MG63 (cell line): ENCODE data around the gene LEMD2. TPM values are rescaled to one million over a fixed set of nuclear protein-coding genes. Genes with fewer than 3 reads are reported as not detected.

Experiments
- DNase-seq: peaks from one replicate; pipeline ENCODE4 v3.0.0-alpha.2; 2020
- H3K27me3 ChIP-seq: fragments of 250-450 bp; sonication (Bioruptor Pico); 2 replicates; pipeline ENCODE4 v1.5.1; 2020; ENCODE audit warnings: mild to moderate bottlenecking, moderate library complexity
- H3K36me3 ChIP-seq: fragments of 250-450 bp; sonication (Bioruptor Pico); 2 replicates; pipeline ENCODE4 v1.5.1; 2020; ENCODE audit warnings: mild to moderate bottlenecking, moderate library complexity
- H3K4me3 ChIP-seq: fragments of 250-450 bp; sonication (Bioruptor Pico); 2 replicates; pipeline ENCODE4 v1.5.1; 2020; ENCODE audit warnings: mild to moderate bottlenecking, moderate library complexity
- H3K9me3 ChIP-seq: fragments of 250-450 bp; sonication (Bioruptor Pico); 2 replicates; pipeline ENCODE4 v1.5.1; 2020; ENCODE audit warnings: mild to moderate bottlenecking, moderate library complexity
- total RNA-seq: library from RNA; depleted of rRNA; stranded (reverse); fragments of >200 nt; shearing (Covaris generic); gene quantifications from 2 replicates; pipeline ENCODE4 v1.2.3, GENCODE V29; 2014; ENCODE audit warnings: low replicate concordance

LEMD2 gene
- total RNA-seq, 1 experiment from 2014 or later = 30.5 TPM

DNA sequence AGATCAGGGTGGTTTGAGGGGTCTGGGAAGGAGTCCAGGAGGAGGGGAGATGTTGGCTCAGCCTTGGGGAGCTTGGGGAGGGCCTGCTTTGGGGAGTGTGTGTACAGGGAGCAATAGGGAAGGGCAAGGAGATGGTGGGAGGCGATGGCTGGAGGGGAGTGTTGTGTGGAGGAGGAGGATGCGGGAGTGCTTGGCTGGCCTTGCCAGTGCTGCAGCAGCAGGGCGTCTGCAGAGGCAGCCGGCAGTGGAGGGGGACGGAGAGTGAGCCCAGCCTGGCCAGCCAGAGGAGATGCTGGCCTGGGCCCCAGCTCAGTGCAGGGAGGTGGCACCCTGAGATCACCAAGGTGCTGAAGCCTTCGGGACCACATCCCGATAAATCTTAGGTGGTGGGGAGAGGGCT lies 46.1 kb downstream of the LEMD2 start:
- Histone ChIP-seq H3K27me3 (no peaks in the 10 kb centered on the region), H3K36me3 (no peaks in the 10 kb centered on the region), H3K4me3 (no peak overlapping the region), H3K9me3 (no peaks in the 10 kb centered on the region)
- no peak for DNase-seq

DNA sequence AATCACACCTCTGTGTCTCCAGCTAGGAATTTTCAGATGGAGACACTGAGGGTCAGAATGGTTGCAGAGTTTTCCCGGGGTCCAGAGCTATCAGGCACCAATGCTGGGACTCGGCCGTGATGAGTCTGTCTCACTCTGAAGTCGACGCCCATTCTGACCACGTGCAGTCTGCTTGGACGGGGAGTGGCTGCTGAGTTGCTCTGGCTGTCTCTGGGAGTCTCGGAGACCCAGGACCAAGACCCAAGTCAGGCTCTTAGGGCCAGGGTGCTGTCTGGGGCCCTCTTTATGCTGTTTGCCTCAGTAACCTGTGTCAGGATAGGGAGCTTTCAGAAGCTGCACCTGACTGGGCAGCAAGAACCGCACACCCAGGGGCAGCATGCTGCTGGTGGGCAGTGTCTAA lies 46.8 kb downstream of the LEMD2 start:
- DNase-seq = no peak
- Histone ChIP-seq H3K9me3 (no peaks in the 10 kb centered on the region), H3K27me3 (no peaks in the 10 kb centered on the region), H3K36me3 (no peaks in the 10 kb centered on the region), H3K4me3 (no peak overlapping the region)

DNA sequence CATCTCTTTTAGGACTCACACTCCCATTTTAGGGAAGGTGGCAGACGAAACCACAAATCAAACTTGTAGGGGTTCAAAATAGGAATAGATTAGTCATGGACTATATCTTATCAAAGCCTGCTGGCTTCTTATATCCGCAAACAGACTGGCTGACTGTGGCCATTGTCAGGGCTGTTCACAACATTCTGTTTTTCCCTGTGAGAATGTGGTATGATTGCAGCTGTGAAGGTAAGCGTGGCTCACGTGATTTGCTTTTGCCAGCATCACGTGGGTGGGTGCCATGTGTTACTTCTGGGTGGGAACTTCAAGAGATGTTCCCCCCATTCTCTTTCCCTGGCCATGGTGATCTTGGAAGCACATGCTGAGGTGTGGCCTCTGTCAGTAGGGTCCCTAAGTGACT lies 48.1 kb downstream of the LEMD2 start:
- H3K36me3 ChIP-seq = no peaks in the 10 kb centered on the region
- no peak overlapping the region for H3K4me3 ChIP-seq
- no peaks in the 10 kb centered on the region for H3K27me3 ChIP-seq
- DNase-seq = no peak
- no peaks in the 10 kb centered on the region for H3K9me3 ChIP-seq

DNA sequence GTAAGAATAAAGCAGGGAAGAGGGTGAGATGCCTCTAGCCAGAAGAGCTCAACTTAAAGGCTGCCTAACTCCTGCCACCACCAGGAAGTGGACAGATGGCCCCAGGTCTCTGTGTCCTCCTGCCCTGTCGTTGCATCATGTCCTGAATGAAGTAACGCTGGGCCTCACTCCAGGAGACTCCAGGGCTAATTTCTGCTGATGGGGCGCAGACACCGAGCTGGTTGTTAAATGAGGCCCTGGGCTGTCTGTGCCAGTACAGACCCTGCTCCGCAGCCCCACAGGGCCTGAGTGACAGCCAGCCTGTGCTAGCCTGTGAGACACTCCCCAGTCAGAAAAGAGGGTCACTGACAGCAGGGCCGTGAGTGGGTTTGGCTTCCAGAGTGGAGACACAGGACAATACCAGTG lies 48.7 kb downstream of the LEMD2 start:
- no peak for DNase-seq
- H3K9me3 ChIP-seq = no peaks in the 10 kb centered on the region
- H3K36me3 ChIP-seq = no peaks in the 10 kb centered on the region
- no peak overlapping the region for H3K4me3 ChIP-seq
- H3K27me3 ChIP-seq = no peaks in the 10 kb centered on the region

DNA sequence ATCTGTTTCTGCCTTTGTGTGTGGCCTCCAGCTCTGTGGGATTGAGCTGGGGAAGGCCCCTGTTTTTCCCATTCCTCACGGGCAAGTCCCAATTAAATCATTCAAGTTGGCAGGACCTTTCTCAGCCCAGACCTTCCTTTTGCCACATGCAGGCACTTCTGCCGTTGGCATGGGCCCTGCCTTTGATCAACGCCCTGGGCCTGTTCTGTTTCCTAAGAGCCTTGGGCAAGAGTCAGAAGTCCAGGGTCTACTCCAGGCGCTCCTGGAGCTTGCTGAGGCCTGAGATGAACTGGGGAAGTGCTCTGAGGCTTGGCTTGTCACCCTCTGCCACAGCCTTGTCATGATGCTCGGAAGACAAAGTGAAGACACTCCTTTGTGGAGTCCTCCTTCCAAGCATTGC lies 49.4 kb downstream of the LEMD2 start:
- no peaks in the 10 kb centered on the region for H3K9me3 ChIP-seq
- no peaks in the 10 kb centered on the region for H3K27me3 ChIP-seq
- no peak overlapping the region for H3K4me3 ChIP-seq
- H3K36me3 ChIP-seq = no peaks in the 10 kb centered on the region
- DNase-seq = no peak

DNA sequence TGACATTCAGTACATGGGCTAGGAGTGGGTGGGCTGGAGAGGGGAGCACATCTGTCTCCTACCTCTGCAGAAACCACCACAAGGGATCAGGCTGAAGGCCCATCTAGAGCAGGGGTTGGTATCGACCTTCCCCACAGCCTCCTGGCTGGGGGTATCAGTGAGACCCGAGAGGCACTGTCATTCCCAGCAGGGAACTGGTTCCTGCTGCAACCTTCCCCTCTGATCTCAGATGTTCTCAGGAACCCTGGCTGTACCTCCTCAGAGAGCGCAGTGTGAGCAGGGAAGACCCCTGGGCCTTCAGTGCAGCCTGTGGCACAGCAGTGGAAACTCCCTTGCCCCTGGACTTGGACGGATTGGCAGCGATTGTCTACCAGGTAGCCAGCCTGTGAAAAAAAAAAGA lies 50.1 kb downstream of the LEMD2 start:
- Histone ChIP-seq H3K4me3 (no peak overlapping the region), H3K27me3 (no peaks in the 10 kb centered on the region), H3K9me3 (no peaks in the 10 kb centered on the region), H3K36me3 (no peaks in the 10 kb centered on the region)
- no peak for DNase-seq

DNA sequence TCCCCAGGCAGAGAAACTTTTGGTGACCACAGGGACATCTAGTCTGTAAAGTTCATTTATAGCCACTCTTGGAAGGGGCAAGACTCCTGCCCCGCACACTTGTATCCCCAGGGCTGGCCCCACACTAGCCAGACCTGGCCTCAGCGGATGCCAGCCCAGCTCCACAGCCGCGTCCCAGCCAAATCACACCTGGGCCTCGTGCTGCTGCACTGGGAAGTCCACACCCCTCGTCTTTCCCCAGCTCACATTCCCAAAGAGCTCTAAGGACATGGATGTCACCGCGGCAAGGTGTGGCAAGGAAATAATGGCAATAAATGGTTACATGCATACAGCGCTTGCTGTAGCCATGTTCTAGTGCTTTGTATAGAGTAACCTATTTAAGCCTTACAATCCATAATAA lies 50.8 kb downstream of the LEMD2 start:
- H3K4me3 ChIP-seq = no peak overlapping the region
- no peaks in the 10 kb centered on the region for H3K9me3 ChIP-seq
- no peaks in the 10 kb centered on the region for H3K36me3 ChIP-seq
- H3K27me3 ChIP-seq = no peaks in the 10 kb centered on the region
- DNase-seq = no peak

DNA sequence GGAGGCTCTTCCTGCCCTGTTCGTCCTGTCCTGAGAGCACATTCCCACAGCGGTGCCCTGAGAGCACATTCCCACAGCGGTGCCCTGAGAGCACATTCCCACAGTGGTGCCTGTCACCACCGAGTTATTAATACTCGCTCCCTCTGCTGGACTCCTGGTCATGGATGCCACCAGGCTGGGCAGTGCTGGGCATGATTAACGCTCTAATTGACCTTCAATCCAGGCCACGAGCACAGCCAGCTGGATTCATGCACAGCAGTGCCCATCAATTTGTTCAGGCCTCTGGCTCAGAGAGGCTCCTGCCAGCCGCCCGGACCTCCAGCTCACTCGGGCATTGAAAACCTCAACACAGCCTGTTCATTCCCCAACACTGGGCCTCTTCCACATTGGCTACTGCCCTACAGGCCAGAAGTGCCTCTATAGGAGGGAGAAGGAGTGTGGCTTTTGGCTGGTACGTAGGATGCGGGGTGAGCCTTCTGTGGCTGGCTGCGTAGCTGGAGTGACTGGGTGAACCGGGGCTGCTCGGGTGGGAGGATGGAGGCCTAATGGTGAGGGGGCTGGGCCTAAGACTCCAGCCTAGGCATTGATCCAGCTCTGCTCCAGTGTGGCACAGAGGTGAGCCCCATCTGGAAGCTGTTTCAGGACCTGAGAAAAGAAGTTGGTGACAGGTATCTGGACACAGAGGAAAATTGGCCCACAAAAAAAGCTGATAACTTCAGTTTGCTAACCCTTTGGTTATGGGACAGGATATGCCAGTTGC lies 51.5 kb downstream of the LEMD2 start:
- no peaks in the 10 kb centered on the region for H3K27me3 ChIP-seq
- no peaks in the 10 kb centered on the region for H3K36me3 ChIP-seq
- no peak overlapping the region for H3K4me3 ChIP-seq
- DNase-seq = no peak
- no peaks in the 10 kb centered on the region for H3K9me3 ChIP-seq

DNA sequence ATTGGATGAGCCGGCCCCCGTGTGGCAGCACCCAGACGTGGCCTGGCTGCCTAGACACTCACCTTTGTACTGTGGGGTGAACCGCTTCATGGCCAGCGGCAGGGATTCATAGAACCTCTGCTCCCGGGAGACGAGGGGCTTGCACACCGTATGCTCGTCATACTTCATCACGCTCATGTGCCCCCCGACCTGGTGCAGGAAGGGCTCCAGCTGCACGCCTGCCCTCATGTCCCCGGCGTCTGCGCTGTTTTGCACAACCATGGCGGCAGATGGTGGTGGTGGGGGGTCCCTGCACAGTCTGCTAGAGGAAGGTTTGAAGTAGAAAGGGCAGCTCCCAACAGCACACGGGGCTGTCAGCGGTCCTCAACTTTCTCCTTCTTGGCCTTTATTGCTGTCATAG lies 53.7 kb downstream of the LEMD2 start:
- H3K27me3 ChIP-seq = no peaks in the 10 kb centered on the region
- no peak overlapping the region for H3K4me3 ChIP-seq
- H3K9me3 ChIP-seq = no peaks in the 10 kb centered on the region
- DNase-seq = no peak
- H3K36me3 ChIP-seq = no peaks in the 10 kb centered on the region

DNA sequence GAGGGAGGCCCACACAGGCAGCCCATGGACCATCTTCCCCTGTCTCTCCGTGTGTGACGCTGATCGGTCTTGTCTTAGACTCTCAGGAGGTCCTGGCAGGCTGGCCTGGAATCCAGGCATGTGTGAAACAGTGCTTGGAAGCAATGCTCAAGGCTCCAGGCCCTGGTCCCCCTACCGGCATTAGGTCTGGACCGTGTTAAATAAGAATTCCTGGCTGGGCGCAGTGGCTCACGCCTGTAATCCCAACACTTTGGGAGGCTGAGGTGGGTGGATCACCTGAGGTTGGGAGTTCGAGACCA lies 55.3 kb downstream of the LEMD2 start:
- no peak for DNase-seq
- Histone ChIP-seq H3K27me3 (no peaks in the 10 kb centered on the region), H3K4me3 (no peak overlapping the region), H3K9me3 (no peaks in the 10 kb centered on the region), H3K36me3 (no peaks in the 10 kb centered on the region)

DNA sequence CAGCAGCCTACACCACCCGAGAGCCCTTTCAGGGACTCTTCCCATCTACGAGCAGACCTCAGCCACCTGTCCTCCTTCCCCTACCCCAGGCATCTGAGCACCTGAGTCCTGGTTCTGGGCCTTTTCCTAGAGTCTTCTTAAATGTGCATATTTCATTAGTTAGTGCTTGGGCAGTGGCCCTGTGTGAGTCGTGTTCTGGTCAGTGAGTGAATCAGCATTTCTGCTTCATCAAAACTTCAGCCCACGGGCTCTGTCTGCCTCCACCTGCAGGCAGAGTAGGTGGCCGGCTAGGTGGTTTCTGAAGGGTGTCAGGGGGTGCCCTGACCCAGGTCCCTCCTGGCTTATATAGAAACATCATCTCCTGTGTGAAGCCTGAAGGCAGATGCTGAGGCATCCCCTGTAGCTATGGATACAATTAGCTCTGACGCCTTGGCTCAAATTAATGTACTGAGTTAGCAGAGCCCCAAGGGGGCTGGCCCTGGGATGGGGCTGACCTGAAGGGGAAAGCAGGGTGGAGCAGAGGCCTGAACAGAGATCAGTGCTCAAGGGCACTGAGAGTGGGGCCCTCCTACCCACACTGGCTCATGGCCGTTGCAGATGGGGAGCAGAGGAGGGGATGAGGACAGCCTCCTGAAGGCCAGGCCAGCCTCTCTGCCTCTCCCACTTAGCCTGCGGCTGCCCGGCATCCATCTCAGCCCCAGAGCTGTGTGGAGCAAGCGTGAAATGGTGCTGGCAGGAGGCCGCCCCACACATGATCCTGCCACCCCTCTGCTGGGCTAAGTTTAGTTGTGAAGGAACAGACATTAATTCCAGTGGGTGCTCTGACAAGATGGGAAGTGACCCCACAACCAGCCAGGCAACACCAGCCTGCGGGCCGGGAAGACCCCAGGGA lies 55.9 kb downstream of the LEMD2 start:
- Histone ChIP-seq H3K36me3 (no peaks in the 10 kb centered on the region), H3K27me3 (no peaks in the 10 kb centered on the region), H3K9me3 (no peaks in the 10 kb centered on the region), H3K4me3 (no peak overlapping the region)
- DNase-seq = peak; percentile 31

DNA sequence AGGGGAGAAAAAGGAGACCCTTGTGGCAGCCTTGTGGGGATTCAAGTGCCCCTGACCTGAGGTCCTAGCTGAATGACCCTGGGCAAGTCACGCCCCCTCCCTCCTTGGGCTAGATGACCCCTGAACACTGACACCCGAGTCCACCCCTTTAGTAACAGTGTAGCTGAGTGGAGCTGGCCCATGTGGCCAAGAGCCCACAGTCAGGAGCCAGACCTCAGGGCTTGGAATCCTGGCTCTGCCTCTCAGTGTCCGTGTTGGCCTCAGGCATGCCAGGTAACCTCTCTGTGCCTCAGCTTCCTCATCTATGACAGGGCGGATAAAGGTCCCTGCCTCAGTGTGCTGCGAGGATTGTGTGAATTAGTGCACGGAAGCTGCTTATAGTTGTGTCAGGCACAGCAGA lies 56.5 kb downstream of the LEMD2 start:
- no peak for DNase-seq
- Histone ChIP-seq H3K36me3 (no peaks in the 10 kb centered on the region), H3K9me3 (no peaks in the 10 kb centered on the region), H3K27me3 (no peaks in the 10 kb centered on the region), H3K4me3 (no peak overlapping the region)

DNA sequence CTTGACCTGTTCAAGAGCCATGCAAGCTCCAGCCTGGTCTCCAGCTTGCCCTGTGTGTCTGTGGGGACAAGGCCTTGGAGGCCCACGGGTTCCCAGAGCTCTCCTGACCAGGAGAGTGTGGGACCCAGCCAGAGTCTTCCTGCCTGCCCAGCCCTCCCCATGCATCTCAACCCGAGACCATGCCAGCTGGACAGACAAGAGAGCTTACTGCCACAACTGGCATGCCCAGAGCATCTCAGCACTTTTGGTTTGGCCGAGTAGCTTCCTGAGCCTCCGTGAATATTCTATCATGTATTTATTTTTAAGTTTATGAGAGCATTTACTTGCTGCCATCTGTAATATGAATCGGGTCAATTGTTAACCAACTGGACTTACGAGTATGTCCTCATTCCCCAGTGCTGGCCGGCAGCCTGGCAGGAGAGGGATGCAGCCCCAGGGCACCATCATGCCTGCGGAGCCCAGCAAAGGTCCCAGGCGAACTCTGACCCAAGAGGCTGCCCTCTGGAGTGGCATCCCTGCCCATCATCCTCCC lies 57.1 kb downstream of the LEMD2 start:
- peak; percentile 14 for DNase-seq
- Histone ChIP-seq H3K27me3 (no peaks in the 10 kb centered on the region), H3K36me3 (no peaks in the 10 kb centered on the region), H3K9me3 (no peaks in the 10 kb centered on the region), H3K4me3 (no peak overlapping the region)

DNA sequence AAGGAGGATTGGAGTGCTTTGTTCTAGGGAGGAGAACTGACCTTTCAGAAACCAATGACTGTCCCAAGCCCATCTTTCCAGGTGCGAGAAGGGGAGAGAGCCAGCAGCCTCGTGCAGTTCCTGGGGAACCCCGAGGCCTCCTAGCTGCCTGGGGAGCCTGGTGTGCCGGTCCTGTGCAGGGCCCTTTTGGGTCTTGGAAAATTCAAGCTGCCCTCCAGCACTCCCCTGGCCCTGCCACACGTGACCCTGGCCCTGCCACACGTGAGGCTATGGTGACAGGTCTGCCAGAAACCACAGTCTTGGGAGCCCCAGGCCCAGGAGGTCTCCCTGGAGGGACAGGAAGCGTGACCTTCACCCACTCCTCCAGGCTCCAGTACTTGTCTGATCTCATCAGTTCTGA lies 57.9 kb downstream of the LEMD2 start:
- H3K27me3 ChIP-seq = no peaks in the 10 kb centered on the region
- no peak for DNase-seq
- H3K36me3 ChIP-seq = no peaks in the 10 kb centered on the region
- H3K4me3 ChIP-seq = no peak overlapping the region
- H3K9me3 ChIP-seq = no peaks in the 10 kb centered on the region

DNA sequence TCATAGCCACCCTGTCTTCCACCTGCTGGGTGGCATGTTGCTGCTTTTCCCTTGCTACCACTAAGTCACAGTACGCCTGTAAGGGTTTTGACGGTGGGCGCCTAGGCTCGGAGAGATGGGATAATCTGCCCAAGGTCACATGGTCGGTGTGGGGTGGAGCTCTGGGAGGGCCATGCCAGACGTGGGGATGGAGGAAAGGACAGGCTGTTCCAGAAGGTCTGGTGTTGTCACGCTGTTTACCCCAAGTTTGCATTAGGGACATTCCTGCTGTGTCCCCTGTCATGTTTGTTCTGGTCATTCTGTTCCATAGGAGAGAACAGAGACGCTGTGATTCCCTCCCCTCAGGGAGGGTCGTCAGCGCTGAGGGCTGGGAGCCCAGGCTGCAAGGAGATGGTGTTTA lies 58.3 kb downstream of the LEMD2 start:
- Histone ChIP-seq H3K36me3 (no peaks in the 10 kb centered on the region), H3K4me3 (no peak overlapping the region), H3K27me3 (no peaks in the 10 kb centered on the region), H3K9me3 (no peaks in the 10 kb centered on the region)
- no peak for DNase-seq

DNA sequence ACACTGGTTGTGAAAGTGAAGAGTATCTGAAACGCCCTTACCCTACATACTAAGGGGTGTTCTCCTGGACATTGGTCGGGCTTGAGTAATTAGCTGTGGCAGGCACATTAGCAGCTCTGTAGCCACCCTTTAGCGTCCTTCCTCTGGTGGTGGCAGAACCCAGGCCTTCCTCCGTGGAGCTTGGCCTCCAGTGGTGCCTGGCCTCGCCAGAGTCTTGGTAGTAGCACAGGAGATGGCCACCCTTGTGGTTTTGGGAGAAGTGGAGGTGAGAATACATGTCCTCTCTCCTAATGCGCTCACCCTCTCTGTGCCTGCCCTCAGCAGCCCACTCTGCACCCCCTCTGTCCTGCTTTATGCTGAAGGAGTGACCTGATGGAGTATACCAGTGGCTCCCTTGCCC lies 59.9 kb downstream of the LEMD2 start:
- no peaks in the 10 kb centered on the region for H3K36me3 ChIP-seq
- no peaks in the 10 kb centered on the region for H3K27me3 ChIP-seq
- no peak overlapping the region for H3K4me3 ChIP-seq
- H3K9me3 ChIP-seq = no peaks in the 10 kb centered on the region
- no peak for DNase-seq

DNA sequence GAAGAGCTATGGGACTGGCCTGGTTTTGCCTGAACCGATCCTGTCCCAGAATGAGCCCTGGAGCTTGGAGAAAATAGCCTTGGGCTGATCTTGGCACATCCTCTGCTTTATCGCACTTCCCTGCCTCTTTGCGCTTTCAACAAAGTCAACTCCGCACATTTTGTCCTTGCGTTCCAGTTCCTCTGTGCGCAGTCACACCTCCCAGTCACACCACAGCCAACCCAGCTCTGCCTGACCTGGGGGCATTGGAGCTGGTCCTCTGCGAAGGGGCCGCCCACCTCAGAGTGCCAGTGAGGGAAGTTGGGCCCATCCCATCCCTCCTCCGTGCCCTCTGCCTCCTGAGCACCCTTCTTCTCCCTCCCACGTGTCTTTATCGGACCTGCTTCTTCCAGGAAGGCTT lies 60.5 kb downstream of the LEMD2 start:
- Histone ChIP-seq H3K4me3 (no peak overlapping the region), H3K36me3 (no peaks in the 10 kb centered on the region), H3K9me3 (no peaks in the 10 kb centered on the region), H3K27me3 (no peaks in the 10 kb centered on the region)
- no peak for DNase-seq

DNA sequence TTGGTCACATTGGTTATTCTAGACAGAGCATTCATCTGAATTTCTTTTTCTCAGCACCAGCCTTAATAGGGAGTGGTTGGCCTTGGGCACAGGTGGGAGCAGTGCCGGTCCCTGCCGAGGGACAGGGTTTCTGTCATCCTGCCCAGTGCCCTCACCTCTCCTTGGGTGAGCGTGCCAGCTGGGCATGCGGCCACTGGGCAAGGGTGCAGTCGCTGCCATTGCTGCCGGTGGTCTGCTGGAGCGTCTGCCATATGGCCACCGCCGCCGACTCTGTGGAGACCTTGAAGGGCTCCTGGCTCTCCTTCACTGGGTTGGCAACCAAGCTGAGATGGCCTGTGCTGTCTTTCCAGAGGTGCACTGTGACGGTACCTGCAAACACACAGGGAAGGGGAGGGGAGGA lies 61.0 kb downstream of the LEMD2 start:
- Histone ChIP-seq H3K9me3 (no peaks in the 10 kb centered on the region), H3K4me3 (no peak overlapping the region), H3K27me3 (no peaks in the 10 kb centered on the region), H3K36me3 (no peaks in the 10 kb centered on the region)
- no peak for DNase-seq
